HG03025 (cell line): ENCODE data around the gene JARID2.
"Not testable (repeated sequence)": the region's sequence is repeated elsewhere in the genome, so short reads cannot be mapped to it uniquely, and the experiment has no call there.

ENCODE experiments used
- ATAC-seq: cut with Tn5 transposase; IDR thresholded peaks from one replicate; pipeline ENCODE4 v1.9.1; 2021; ENCODE audit warnings: mild to moderate bottlenecking, moderate library complexity; ENCODE audit not compliant: unreplicated experiment, low FRiP score

Gene JARID2

DNA sequence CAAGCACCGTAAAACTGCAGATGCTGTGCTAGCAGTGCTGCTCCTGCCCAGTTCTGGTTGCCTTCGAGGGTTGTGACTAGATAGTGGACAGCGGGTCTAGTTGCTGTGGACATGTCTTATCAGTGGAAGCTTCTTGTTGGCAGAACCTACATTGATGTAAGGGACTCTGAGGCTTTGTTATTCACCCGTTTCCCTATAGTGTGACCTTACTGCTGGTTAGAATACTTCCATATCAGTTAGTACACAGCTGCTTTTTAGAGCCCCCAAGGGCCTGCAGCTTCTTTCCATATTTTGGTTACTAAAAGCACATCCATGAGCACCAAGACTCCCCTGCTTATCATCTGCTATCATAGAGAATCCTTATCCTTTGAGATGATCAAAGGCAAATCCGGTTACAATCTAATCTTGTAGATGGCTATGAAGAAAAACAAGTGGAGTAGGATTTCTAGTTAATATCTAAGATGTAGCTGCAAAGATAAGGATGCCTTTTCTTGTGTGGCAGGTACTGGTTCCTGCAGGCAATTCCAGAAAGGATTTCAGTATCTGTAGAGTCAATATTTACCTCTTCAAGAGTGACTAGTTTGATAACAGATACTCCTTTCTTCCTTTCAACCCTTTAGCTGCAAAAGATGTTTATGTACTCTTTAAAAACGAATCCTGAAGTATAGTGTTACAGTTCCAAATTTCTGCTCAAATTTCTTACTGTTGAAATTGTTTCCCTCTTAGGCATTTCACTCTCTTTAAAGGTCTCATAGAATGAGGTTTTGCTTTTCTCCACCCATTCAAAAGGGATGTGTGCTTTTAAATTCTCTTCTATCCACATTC, 163.6 kb downstream of the JARID2 start:
- no peak for ATAC-seq

DNA sequence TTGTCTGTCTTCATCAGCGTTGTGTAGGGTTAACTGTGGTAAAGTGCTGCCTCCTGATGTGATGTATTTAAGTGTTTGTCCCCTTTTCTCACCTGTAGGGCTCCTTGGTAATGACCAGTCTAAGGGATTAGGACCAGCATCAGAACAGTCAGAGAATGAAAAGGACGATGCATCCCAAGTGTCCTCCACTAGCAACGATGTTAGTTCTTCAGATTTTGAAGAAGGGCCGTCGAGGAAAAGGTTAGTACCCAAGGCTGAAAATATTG, 164.2 kb downstream of the JARID2 start:
- ATAC-seq, result no peak

DNA sequence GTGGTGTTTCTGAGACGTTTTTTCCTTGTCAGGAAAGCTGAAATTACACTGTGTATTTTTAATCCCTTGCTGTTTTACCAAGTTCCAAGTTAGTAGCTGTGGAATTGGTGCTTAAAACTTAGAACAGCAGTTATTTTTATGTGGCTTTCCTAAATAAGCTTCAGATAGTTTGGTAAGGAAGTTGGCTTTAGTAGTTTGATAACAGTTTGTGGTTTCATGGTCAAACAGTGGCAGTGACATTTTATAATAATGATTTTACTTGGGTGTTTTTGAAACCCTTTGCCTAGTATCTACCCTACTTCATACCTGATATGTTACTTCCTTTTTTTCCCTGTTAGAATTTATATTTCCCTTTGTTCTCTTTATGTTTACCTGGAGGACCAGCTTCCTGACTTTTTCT, 164.9 kb downstream of the JARID2 start:
- no peak for ATAC-seq

DNA sequence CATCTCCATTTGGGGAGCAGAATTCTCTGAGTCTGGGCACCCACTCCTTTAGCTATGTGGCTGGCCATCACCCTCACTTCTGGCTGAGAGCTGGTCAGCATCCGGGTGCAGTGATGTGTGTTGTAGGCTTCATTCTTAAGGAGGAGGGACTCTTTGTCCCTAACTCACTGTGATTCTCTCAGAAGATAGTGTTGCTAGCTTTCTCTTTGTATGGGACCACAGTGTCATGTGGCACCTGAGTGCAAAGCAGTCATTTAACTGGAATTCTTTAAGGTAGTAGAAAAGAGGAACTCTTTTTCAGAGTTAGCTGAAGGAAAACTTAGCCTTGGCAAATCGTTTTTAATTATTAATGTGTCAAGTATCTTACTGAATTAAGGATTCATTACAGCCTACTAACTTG, 165.9 kb downstream of the JARID2 start:
- no peak for ATAC-seq

DNA sequence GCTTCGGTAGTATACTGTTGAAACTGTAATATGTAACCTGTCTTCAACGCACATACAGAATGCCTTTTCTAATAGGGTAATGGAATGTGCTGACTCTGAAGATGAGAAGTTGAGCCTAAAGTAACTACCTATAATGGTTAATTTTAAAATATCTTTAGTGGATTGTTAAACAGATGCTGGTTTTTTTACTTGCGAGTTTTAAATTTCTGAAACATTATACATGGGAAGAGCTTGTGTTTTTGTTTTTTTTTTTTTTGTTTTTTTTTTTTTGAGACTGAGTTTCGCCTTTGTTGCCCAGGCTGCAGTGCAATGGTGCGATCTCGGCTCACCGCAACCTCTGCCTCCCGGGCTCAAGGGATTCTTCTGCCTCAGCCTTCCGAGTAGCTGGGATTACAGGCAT, 166.9 kb downstream of the JARID2 start:
- ATAC-seq, result no peak

DNA sequence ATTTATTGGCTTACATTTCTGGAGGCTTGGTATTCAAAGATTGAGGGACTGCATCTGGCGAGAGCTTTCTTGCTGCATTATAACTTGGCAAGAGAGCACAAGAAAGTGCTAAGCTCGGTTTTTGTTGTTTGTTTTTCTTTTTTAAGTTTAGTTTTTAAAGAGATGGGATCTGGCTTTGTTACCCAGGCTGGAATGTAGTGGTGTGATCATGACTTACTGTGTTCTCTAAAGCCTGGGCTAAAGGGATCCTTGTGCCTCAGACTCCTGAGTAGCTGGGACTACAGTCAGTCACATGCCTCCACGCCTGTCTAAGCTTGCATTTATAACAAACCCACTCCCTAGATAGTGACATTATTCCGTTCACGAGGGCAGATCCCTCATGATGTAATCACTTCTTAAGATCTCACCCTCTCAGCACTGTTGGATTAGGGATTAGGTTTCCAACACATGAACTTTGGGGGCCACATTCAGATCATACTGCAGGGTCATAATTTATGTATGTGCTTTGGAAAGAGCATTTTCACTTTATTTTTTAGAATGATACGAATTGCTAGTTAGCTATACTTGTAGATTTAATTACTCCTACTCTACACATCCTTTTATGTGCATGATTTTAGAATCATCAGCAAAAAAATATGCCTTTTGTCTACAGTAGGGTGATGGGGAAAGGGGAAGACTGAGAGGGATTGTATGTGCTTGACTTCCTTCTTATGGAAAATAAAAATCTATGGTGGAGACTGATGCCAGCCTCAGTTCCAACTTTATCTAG, 167.8 kb downstream of the JARID2 start:
- ATAC-seq, result no peak

DNA sequence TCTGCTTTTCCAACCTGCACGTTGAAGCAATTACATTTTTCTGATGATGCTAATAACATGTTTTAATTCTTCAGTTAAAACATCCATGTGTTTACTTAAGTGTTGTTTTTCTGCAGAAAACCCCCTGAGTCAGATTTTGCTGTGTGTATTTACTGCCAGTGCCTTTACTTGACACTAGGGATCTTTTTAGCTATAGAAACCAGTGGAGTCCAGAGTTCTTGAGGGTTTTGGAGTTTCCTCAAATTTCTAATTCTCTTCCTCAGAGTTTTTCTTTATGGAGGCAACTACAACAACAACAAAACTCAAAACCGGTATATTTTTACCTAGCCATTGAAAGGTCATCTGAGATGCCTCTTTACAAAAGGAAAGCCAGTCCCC, 168.4 kb downstream of the JARID2 start:
- ATAC-seq, result no peak

DNA sequence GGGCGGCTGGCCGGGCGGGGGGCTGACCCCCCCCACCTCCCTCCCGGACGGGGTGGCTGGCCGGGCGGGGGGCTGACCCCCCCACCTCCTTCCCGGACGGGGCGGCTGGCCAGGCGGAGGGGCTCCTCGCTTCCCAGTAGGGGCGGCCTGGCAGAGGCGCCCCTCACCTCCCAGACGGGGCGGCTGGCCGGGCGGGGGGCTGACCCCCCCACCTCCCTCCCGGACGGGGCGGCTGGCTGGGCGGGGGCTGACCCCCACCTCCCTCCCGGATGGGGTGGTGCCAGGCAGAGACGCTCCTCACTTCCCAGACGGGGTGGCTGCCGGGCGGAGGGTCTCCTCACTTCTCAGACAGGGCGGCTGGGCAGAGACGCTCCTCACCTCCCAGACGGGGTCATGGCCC, 169.8 kb downstream of the JARID2 start:
- not testable (repeated sequence) for ATAC-seq

DNA sequence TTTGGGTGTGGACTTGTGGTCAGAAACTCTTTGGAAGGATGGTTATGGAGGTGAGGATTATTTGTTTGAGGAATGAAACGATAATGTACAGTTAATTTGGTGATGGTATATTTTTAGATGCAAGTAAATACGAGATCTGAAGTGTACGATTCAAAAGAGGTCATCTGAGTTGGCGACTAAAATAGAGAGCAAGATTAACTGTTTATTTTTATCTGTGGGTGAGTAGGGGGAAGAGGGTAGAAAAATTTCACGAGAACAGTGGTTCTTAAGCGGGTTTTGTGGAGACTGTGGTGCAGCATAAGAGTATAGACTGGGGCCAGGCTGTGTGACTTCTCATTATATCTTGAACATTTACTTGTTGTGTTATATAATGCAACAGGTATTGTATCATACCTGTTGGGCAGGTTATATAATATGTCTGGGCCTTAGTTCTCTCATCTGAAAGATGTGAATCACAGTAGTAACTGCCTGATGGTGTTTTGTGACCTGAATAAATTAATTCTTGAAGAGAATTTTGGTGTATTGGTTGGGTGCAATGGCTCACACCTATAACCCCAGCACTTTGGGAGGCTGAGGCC, 171.2 kb downstream of the JARID2 start:
- ATAC-seq, result no peak

DNA sequence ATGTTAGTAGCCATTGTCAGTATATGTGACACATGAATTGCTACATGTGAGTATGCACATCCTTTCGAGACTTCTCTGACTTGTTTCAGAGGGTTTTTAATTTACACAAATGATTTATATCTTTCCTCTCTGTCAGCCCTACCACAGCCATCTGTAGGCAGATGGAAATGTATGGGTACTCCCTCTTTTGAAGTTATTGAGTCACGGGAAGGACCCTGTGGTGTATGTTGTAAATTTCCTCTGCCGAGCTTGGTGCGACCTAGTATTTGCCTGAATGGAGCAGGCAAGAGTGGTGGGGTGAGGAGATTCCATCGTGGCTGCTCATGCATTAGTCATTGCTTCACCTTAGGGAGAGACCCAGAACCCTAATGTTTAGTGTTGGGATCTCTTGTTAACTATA, 171.9 kb downstream of the JARID2 start:
- no peak for ATAC-seq

DNA sequence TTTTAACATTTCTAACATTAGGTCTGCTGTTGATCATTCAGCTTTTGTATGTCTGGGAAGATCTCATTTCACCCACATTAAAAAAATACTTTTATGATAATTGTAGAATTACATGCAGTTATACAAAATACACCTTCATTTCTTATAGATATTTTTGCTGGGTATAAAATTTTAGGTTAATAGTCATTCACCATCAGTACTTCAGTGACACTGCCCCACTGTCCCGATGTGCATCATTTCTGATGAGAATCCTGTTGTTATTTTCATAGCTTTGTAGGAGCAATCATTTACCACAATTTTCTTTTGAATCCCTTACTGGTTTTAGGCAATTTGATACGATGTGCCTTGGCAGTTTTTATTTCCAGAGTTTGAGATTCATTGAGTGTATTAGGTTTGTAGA, 173.6 kb downstream of the JARID2 start:
- no peak for ATAC-seq

DNA sequence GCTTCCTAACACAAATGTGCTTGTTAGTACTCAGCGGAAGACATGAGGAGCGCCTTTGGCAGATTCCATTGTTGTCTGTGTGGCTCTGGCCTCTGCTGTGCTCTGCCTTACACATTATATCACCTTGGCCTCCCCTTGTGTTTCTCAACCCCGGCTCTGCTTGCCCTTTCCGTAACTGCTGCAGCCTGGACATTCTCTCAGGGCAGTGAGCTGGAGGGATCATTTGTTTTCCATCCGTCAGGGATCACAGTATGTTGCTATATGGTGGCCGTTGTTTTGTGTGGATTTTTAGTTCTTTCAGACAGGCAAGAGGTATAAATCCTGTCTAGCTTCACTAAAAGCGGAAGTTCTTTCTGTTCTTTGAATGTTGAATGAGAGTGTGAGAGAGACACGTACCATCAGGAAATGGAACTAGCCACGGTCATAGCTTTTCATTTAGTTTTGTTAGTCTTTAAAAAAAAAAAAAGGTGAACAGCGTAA, 175.1 kb downstream of the JARID2 start:
- peak; percentile 69 for ATAC-seq

DNA sequence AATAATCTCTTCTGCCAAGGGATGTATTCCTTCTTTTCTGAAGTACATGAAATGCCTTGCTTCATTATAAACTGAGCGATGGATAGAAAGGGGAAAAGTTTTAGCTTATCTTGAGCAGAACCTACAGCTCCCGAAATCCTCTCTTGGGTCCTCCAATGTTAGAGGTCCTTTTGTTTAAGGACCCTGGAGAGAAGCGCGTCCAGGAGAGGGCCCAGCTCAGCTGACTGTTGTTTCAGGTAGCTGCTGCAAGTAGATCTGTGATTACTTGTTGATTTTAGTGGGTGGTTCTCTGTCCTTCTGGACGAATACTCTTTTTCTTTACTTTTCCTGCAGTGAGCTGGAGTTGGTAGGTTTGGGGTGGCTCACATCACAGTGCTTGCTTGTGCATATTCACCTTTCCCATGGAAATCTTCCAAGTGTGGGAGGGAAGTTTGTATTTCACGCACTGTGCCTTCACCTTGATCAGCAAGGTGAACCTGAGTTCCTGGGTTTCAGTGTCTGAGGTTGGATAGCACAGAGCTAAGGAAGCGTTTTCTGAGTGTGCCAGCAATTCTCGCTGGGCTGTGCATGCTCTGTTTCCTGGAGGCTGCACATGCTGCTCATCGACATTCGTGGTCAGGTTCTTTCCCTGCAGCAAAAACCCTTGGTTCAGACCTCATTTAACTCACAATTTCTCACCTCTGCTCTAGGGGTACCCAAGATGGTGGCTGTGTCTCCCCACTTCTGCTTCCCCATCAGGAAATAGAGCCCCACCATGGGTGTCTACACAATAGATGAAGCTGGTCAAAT, 176.3 kb downstream of the JARID2 start:
- no peak for ATAC-seq

DNA sequence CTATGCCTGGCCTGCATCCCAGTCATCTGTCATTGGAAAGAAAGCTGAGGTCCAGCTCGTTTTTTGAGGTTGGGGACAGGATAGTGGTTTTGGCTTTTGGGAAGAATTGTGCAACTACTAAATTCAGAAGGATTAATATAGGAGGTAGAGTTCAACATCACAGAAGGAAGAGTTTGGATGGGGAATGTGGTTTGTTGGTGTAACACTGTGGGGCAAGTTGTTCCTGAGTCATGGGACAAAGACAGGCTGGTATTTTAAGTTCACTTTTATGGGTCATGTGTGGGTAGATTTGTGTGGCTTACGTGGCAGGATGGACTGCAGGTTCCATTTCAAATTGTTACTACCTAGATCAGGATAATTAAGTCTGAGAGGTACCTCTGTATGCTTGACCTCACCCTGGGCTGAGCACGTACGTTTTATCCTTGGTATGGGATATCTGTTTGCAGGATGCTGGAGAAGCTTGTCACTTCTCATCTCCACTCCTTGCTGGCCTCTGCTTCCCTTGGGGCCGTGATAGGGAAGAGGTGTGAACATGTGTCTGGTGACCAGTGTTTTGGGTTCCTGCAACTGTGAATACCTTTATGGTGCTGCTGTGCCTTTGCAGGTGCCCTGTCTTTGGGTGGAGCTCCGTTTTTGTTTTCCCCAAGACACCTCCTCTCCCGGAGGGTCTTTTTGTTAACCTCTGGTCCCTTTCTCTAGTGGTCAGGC, 177.6 kb downstream of the JARID2 start:
- ATAC-seq, result no peak

DNA sequence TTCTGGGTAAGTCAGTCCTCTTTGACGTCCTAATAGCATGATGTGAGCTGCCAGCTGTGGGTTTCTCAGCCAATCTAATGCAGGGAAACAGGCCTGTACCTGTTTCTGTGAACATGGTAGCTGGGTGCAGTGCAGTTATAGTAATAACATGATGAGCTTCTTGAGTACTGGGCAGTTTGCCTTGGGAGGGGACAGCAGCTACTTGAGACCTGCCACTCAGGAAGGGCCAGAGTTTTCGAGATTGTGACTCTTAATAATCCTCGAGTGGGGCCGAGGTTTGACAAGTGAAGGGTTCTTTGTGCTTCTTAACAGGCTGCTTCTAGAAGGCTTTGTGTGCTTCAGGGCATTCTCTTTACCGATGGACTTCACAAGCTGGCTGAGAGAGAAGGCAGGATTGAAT, 180.1 kb downstream of the JARID2 start:
- no peak for ATAC-seq

DNA sequence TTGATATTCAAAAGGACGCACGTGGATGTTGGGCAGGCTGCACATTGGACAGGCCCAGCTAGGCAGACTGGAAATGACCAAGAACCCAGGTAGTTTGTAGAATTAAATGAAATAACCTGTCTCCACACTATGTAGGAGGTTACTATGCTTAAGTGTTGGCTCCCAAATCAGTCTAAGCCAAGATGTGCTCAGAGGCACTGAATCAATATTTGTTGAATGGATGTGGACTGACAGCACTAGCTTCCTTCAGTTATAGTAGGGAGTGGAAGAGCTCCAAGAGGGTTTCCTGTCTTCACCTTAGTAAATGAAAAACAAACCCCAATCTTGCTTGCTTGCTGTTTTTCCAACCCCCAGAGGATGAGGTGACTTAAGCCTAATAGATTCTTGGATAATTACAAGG, 180.5 kb downstream of the JARID2 start:
- no peak for ATAC-seq

DNA sequence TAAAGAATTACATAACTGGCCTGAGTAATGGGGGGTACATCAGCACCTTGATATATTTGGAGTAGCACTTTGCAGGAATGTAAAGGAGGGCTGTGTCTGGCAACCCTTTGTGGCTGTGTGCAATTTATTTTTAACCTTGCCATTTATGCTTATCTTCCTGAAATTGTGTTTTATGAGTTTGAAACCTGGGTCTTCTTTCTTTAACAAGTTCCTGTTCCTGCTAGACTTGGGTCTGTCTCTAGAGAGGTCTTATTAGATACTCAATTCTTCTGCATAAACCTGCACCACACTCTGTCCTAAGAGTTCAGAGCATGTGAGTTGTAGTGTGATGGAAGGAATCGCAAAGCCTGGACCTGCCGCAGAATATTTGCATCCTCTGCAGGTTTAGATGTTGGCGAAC, 181.0 kb downstream of the JARID2 start:
- ATAC-seq, result no peak

DNA sequence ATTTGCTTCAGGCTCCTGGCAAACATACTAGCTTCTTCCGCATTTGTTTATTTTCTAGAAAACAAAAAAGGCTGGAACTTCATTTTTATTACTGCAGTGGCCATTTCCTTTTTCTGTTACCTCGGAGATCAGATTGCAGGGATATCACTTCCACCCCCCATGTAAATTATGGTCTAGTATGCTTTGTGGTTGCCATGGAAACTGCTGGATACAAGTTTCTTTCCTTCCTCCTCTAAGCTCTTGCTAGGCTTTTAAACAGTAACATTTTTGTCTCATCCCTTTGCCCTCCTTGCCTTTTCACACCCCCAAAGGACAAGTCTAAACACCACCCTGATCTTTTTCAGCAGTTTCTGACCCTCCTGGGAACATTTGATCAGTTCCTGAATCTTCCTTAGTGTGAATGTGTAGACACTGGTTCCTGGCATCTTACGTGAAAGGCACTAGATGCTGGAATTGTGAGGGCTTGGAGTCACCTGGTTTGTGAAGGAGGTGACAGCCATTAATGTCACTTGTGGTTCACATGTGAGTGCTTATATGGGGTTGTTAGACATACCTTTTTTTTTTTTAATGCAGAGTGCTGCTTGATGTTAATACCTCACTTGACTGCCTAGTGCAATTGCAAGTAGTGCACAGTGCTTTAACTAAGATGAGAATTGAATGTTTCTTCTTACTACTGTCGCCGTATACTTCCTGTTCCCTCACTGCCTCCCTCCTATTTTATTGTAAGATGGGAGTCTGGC, 181.6 kb downstream of the JARID2 start:
- no peak for ATAC-seq

DNA sequence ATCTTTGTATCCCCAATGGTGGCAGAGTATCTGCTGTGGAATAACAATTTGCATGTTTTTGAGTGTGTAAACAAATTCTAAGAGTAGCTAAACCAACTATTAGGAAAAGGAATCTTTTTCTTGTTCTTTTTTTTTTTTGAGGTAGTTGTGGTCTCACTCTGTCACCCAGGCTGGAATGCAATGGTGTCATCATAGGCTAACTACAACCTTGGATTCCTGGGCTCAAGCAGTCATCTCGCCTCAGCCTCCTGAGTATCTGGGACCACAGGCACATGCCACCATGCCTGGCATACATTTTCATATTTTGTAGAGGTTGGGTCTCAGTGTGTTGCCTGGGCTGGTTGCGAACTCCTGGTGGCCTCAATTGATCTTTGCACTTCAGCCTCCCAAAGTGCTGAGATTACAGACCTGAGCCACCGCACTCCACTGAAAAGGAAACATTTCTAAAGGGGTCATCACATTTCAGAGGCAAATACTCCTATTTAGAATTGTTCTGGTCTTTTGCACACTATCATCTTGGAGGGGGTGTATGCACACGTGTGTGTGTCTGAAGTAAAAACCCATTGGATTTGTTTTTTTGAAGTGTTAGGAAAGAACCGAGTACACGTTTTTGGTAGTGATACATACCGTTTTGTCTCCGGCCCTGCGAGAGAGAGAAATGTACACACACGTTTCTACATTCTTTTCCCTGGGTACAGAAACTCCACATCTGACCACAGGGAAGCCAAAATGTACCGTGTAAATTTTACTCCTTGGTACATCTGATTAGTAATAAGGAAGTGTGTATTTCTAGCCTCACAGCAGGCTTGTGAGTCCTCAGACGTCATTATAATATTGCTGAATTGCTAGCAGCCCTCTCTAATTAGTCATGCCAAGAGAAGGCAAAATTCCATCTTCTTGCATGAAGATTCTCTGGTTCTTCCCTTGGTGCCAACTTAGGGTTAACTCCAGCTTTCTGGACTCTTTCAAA, 183.6 kb downstream of the JARID2 start:
- no peak for ATAC-seq
